HG02678 (cell line): ENCODE results near the gene TMEM151B.

ENCODE experiments used
- ATAC-seq: cut with Tn5 transposase; IDR thresholded peaks from one replicate; pipeline ENCODE4 v1.9.1; 2021; ENCODE audit warnings: mild to moderate bottlenecking, moderate library complexity; ENCODE audit not compliant: unreplicated experiment

TMEM151B gene

GRCh38 chr6:44250067-44250717 lies 20.1 kb upstream of the TMEM151B start:
- ATAC-seq = no peak

DNA sequence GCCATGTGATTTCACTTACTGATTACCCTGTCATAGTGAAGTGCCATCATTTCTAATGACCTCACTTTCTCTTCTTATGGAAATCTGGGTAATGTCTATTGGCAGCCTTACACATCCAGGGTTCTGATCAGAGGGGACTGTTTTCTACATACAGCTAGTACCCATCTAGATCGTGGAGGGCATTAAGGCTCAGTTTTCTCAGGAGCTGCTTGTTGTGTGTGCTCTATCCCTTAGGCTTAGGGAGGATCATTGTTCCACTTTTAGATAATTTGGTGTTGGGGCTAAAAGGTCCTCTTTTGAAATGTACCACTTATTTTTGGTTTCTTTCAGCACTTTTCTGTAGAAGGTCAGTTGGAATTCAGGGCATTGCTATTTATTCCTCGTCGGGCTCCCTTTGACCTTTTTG lies 19.5 kb upstream of the TMEM151B start:
- no peak for ATAC-seq

DNA sequence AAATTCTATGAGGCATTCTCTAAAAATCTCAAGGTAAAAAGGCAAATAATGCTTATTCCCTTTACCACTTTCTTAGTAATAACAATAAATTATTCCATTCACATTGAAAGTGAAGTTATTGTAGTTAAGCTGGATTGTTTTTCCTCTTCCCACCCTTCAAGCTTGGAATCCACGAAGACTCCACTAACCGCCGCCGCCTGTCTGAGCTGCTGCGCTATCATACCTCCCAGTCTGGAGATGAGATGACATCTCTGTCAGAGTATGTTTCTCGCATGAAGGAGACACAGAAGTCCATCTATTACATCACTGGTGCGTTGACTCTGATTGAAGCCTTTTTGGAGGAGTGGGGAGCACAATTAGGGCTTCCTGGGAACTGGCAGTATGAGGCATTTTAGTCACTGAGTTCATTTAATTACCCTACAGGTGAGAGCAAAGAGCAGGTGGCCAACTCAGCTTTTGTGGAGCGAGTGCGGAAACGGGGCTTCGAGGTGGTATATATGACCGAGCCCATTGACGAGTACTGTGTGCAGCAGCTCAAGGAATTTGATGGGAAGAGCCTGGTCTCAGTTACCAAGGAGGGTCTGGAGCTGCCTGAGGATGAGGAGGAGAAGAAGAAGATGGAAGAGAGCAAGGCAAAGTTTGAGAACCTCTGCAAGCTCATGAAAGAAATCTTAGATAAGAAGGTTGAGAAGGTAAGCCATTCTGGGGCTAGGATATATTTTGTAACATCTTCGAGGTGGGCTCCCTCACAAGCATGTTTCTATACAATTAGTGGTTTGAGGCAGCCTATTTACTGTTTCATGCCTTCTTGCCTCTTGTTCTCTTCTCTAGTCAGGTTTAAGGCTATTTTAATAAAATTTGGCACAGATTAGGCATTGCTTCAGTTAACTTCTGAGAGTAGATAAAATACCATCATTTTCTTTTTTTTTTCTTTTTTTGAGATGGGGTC lies 18.4 kb upstream of the TMEM151B start:
- no peak for ATAC-seq

- no peak for ATAC-seq
These were observed 16.7 kb upstream of the TMEM151B start for GRCh38 chr6:44253307-44254101.

DNA sequence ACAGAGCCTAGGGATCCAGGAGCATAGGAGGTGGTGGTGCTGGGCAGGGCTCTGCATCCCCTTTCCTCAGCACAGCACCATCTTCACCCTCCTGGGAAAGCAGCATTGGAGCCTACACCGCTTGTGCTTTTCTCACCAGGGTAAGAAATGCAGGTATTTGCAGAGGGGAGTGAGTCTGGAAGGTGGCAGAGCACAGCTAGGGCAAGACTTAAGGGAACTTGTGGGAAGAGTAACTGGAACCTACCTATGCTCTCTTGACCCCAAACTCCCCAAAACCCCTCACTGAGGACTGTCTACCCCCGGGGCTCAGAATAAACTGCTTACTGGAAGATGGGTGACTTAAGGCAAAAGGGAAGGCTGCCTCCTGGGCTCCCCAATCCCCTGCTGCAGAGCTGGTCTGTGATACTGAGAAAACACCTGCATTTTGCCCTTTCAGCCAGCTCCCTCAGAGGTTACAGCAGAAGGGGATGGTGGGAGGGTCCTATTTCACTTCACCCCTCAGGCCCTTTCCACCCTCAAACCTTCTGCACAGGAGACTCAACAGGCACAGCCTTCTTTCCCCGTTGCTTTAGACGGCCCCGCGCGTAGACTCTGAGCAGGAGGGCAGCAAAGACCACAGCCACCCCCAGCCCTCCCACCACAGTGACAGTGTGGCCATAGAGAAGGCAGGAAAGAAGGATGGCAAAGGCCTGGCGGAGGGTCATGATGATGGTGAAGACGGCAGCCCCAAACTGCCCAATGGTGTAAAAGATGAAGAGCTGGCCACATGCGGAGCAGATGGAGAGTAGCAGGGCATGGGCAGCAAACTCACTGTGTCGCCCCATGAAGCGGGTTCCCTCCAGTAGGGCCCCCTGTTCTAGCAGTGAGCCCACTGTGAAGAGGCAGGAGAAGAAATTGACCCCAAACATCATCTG lies 15.8 kb upstream of the TMEM151B start:
- ATAC-seq = no peak

DNA sequence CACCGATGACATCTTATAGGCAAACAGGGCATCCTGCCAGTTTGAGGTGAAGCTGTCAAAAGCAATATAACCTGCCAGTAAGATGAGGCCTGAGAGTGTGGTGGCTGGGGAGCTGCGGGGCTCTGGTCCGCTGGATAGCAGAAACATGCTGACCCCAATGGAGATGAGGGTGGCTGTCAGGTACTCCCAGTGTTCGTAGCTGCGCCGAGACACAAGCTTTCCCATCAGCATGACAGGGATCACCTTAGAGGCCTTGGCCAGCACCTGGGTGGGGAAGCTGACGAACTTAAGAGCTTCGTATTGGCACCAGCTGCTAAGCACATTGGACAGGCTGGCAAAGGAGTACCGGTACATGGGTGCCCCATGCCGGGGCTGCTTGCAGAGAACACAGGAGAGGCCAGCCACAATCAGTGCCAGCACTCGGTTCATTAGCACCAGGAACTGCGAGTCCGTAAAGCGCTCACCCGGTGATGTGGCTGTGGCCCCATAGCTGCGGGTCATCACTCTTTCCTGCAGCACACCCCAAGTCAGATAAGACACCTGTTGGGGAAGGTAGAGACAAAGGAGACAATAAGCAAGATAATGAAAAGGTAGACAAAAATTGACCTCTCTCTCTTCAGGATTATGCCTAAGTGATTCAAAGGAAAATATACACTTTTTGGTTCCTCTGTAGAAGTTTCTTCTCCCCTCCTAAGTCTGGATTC lies 15.0 kb upstream of the TMEM151B start:
- no peak for ATAC-seq

- no peak for ATAC-seq
These were observed 14.1 kb upstream of the TMEM151B start for GRCh38 chr6:44255871-44256774.

DNA sequence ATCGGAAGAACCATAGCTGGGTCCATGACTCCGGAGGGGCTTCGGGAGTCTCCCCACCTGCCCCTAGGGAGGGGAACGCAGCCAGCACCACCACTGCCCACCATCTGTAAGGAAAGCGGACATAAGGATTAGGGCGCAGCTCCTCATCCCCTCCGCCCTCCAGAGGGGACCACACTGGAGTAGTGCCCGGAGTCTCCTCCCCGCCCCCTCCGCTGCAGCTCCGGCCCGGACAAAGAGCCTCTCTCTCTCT lies 13.6 kb upstream of the TMEM151B start:
- no peak for ATAC-seq

- peak; percentile 52 for ATAC-seq
These were observed 13.1 kb upstream of the TMEM151B start, which contains the start of gene SLC35B2 for GRCh38 chr6:44257025-44257752. Gene SLC35B2 (minus strand): TSS chr6:44257528. CDS start chr6:44257410, 118 bp downstream.

GRCh38 chr6:44257753-44258324 lies 12.4 kb upstream of the TMEM151B start:
- peak; percentile 9 for ATAC-seq

DNA sequence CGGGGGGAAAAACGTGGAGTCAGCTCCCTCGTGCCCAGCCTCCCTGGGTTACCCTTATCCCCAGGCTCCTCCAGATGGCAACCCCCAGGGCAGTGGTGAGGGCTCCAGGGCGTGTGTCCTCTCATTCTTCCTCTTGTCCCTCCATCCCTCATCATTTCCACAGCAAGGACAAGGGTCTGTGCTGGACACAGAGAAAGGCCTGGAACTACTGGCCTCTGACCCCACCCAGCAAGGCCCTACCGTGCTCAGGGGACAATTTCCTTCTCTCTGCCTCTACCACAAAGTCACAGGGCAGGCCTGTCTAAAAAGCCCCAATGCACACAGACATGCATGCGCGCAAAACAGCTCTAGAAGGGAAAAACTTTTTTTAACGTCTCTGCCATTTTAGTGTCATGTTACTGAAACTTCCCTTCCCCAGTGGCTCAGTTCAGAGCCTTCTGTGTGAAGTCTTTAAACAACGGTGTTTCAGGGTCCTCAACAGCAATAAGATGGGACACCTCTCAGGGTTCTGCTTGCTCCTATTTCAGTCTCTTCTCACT lies 11.9 kb upstream of the TMEM151B start:
- ATAC-seq = no peak

DNA sequence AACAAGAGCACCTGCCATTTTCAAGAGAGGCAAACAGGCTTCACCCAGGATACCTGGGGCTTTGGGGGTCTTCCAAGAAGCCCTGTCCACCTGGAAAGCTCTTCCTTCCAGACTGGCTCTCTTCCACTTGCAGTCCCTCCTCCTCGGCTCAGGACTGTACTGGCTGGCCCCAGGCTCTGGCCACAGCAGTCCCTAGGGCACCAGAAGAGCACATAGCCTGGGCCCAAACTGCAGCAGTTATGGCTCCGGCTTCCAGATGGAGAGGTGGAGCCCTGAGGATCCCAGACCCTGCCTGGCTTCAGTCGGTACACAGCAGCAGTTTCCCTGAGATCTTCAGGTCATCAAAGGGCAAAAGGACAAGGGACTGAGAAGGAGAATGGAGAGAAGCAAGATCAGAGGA lies 11.3 kb upstream of the TMEM151B start:
- no peak for ATAC-seq

DNA sequence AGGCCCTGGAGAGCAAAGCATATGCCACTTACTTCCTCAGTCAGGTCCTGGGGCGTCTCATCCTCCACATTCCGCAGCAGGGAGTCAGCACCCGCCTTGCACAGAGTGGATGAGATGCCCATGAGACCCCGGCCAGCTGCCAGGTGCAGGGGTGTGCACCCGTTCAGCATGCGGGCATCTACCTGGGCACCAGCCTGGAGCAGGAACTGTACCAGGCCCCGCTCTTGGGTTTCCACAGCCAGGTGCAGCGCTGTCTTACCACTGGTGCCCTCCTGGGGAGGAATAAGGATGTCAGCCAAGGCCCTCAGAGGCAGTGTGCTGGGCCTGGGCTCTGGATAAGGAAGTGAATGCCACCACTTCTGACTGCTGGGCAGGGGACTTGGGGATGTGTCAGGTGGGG lies 10.2 kb upstream of the TMEM151B start:
- no peak for ATAC-seq

- ATAC-seq = no peak
These were observed 9.6 kb upstream of the TMEM151B start for GRCh38 chr6:44260451-44261297.

DNA sequence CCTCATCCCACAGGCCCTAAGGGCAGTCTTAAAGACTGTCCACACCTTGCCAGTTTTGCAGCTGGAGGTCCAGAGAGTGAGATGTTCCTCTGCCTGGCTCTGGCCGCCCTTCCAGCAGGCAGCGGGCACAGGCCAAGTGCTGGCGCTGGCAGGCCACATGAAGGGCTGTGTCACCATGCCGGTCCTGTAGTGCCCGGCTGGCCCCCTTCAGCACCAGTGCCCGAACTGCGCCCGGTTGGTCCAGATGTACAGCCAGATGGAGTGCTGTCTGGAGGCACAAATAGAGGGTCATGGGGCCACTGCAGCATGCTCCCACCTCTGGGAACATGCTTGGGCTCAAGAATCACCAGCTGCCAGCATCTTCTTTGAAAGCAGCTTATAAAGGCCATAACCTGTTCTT lies 8.7 kb upstream of the TMEM151B start:
- ATAC-seq = no peak

DNA sequence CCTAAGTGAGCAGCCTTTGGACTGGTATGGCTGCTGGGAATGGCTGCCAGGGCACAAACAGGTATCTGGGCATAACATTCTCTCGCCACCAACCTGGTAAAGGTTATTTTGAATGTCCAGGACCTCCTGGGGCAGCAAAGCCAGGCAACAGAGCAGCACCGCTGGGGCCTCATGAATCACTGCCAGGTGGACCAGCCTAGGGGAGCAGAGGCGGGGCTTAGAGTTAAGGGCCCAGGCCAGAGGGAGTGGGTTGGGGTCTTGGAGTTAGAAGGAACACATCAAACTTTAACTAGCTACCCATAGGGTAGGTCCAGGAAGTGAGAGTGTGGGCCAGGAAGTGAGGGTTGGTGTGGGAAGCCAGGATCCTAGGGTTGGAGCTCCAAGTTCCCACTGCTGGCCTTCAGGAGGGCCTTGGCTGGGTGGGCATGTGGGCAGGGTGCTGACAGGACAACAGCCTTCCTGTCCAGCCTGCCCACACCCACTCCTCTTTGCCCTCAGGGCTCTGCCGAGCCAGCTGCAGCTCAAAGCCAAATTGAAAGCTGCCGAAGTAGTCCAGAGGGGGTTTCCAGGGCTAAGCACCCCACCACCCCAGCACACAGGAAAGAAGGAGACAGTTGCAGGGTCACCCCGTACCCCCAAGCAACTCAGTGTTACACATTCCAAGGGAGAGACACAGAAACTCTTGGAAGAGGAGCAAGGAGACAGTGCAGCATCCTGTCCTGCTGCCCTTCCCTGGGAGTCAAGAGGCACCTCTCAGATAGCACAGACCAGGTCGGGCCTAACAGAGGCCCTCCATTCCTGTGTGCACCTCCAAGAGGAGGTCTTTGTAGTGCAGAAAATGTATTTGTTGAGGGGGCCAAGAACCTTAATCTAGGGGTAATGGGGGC lies 7.5 kb upstream of the TMEM151B start:
- ATAC-seq = no peak
